ENCODE results near the gene SH2B3. TPM values are rescaled to one million over a fixed set of nuclear protein-coding genes. Genes with fewer than 3 reads are reported as not detected.
A peak's percentile ranks its signal among the peaks of the same experiment; 100 is the strongest.

Gene SH2B3
- total and polyA plus RNA-seq, 2 donors (not counting 3 experiments of a cell fraction or from before 2014, with no cell fraction given): 63.1 to 97.9 TPM

- Histone ChIP-seq H3K4me3 (replicated peaks in 1 of 3; ENCODE audit: insufficient read depth in 1 of 3, low read depth in 1 of 3, low read length in 3 of 3) (peak overlapping the region; percentile 83 to 94 (median 91)), H2AFZ (ENCODE audit: low read depth, low read length) (no peak overlapping the region), H3K4me2 (ENCODE audit: insufficient read depth, low read length) (peak overlapping the region; percentile 96), H3K27ac (ENCODE audit: insufficient read depth, low read depth, low read length) (peak overlapping the region; percentile 87), H3K36me3 (ENCODE audit: control insufficient read depth in 2 of 2, extremely low read depth in 1 of 2, insufficient read depth in 2 of 2, low read length in 2 of 2) (no peaks in the 10 kb centered on the region), H4K20me1 (replicated peaks; ENCODE audit: control insufficient read depth, extremely low read depth, insufficient read depth, low read length) (no peaks in the 10 kb centered on the region), H3K79me2 (ENCODE audit: control insufficient read depth, insufficient read depth, low read length) (peaks cover 58% of the 10 kb centered on the region), H3K4me1 (ENCODE audit: control insufficient read depth, extremely low read depth, insufficient read depth, low read length) (peaks cover 59% of the 10 kb centered on the region), H3K9ac (replicated peaks; ENCODE audit: extremely low read depth, insufficient read depth, low read length) (peak overlapping the region; percentile 95), H3K27me3 (ENCODE audit: control insufficient read depth in 2 of 2, insufficient read depth in 2 of 2, low read length in 2 of 2) (no peaks in the 10 kb centered on the region), H3K9me1 (replicated peaks; ENCODE audit: control insufficient read depth, extremely low read depth, insufficient read depth, low read length) (no peaks in the 10 kb centered on the region), H3K9me3 (replicated peaks; ENCODE audit: control insufficient read depth, insufficient read depth, low read length) (no peaks in the 10 kb centered on the region)
- FAIRE-seq: no peak
- intact Hi-C loops (cut with micrococcal nuclease): loop anchor here (5.0 kb wide), 1 partner anchor 191 kb away; the partner anchor contains the start of gene ATXN2
- TF ChIP-seq GATA2 (IDR thresholded peaks at IDR 0.05; ENCODE audit: insufficient read depth, insufficient read length, low read depth, low read length): no peak
- TF ChIP-seq POLR2AphosphoS5 (IDR thresholded peaks at IDR 0.05; ENCODE audit: insufficient read depth, low read depth, low read length): no peak
- TF ChIP-seq POLR2A (IDR thresholded peaks at IDR 0.05; ENCODE audit: low read depth, low read length): peak; percentile 56
- TF ChIP-seq MAX (IDR thresholded peaks at IDR 0.05; ENCODE audit: insufficient read depth, insufficient read length): no peak
- TF ChIP-seq CTCF (IDR thresholded peaks at IDR 0.05; ENCODE audit: extremely low read depth in 1 of 2, insufficient read depth in 1 of 2, low read depth in 1 of 2, low read length in 2 of 2): no peak
- DNase-seq (ENCODE audit: low read depth, low spot score): no peak
- BruUV-seq (replicated peaks): no TSS peak
- dilution Hi-C loops (cut with MboI; ENCODE audit: extremely low pct_ligation_motif_present, low sequenced_read_pairs): no loop called here
- ChIA-PET CTCF (interaction anchor here (0.8 to 7.7 kb wide), 6 partner anchors 10 to 44 kb away, joined by 3 to 101 read pairs (median 20); no protein-coding TSS in a partner anchor), POLR2A (no interaction called here)
Observed at GRCh38 chr12:111406474-111407376, 1.0 kb downstream of the SH2B3 start.

Measured in endothelial cell of umbilical vein (primary cell).